HG02840 (cell line): ENCODE data around the gene FXYD1.

Experiments used
- ATAC-seq: cut with Tn5 transposase; IDR thresholded peaks from one replicate; pipeline ENCODE4 v1.9.1; 2021; ENCODE audit warnings: mild to moderate bottlenecking, moderate library complexity, moderate number of reproducible peaks; ENCODE audit not compliant: unreplicated experiment, low FRiP score

Gene FXYD1

DNA sequence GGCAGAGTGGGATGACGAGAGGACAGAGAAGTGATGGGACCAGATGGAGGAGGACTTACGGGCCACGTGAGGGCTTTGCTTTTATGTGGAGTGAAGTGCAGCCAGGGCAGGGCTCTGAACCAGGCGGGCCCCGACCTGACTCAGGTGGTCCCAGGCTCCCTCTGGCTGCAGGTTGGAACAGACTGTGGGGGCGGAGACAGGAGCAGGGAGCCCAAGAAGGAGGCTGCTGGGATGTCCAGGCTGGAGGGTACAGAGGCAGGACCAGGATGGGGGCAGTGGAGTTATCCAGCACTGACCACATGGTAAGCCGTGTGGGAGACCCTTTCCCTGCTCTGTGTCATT, 18.0 kb downstream of the FXYD1 start:
- ATAC-seq = no peak

- no peak for ATAC-seq
These were observed 18.8 kb downstream of the FXYD1 start for GRCh38 chr19:35157431-35157830.

DNA sequence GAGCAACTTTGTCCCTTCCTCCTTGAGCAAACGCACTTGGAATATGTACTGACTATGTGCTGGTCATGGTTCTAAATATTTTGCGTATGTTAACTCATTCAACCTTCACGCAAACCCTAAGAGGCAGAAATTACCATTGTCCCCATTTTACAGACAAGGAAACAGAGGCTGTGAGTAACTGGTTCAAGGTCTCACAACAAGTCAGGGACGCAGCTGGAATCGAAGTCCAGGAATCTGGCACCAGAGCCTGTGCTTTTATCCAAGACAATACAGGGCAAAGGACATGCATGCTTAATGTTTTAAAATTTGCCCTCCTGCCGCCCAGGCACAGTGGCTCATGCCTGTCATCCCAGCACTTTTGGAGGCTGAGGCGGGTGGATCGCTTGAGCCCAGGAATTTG, 21.0 kb downstream of the FXYD1 start:
- no peak for ATAC-seq

GRCh38 chr19:35160629-35161433, 22.2 kb downstream of the FXYD1 start:
- no peak for ATAC-seq

DNA sequence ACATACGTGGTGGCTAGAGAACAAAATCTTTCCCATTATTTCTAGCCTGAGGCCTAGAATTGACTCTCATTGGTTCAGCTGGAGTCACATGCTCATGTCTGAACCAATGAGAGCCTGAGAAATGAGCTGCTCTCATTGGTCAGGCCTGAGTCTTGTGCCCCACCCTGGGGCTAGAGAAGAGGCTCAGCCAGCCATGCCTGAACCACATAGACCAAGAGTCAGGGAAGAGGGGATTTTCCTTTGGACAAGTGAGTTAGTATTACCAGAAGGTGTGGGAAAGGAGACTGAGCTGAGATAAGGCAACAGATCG, 22.8 kb downstream of the FXYD1 start:
- ATAC-seq = no peak

DNA sequence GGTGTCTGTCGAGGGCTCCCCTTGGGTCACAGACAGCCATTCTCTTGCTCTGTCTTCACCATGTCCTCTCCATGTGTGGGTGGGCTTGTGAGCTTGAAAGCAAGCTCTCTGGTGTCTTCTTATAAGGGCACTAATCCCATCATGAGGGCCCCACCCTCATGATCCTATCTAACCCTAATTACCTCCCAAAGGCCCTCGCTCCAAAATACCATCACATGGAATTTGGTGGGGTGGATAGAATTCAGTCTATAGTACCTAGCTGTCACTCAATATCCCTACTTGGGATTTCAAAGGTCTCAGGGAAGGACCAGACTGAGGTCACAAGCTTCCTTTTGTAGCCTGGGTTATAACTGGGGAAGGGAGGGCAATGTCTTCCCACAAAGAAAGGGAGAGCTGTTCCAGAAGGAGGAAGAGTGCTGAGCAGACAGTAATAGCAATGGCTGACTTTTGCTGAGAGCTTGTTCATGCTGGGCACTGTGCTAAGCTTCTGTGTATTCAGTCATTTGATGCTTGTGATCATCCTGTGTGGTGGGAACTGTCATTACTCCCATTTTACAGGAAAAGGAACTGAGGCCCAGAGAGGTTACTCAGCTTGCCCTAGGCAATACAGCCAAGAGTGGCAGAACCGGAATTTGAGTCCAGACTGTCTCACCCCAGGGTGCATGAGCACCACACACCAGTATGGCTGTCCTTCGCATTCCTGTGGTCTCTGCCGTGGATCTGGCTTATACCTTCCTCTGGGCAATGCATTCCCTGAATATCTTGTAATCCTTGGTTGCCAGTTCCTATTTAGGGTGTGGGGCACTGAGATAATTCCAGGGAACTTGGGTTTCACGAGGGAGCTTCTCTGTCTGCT, 24.1 kb downstream of the FXYD1 start:
- no peak for ATAC-seq

DNA sequence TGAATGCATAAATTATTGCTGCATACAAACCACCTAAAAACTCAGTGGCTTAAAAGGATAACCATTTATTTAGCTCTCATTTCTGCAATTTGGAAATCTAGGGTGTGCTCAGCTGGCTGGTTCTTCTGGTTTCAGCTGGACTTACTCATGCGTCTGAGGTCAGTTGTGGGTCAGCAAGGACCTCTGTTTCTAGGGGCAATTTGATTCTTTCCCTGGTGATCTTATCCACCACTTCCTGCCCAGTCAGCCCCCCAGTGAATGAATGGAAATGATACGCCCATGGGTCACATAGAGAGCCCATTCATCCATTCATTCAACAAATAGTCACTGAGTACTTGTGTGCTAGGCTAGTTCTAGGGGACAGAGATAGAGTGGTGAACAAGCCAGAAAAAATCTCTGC, 25.8 kb downstream of the FXYD1 start:
- no peak for ATAC-seq

GRCh38 chr19:35165200-35166058, 26.8 kb downstream of the FXYD1 start:
- ATAC-seq = no peak

DNA sequence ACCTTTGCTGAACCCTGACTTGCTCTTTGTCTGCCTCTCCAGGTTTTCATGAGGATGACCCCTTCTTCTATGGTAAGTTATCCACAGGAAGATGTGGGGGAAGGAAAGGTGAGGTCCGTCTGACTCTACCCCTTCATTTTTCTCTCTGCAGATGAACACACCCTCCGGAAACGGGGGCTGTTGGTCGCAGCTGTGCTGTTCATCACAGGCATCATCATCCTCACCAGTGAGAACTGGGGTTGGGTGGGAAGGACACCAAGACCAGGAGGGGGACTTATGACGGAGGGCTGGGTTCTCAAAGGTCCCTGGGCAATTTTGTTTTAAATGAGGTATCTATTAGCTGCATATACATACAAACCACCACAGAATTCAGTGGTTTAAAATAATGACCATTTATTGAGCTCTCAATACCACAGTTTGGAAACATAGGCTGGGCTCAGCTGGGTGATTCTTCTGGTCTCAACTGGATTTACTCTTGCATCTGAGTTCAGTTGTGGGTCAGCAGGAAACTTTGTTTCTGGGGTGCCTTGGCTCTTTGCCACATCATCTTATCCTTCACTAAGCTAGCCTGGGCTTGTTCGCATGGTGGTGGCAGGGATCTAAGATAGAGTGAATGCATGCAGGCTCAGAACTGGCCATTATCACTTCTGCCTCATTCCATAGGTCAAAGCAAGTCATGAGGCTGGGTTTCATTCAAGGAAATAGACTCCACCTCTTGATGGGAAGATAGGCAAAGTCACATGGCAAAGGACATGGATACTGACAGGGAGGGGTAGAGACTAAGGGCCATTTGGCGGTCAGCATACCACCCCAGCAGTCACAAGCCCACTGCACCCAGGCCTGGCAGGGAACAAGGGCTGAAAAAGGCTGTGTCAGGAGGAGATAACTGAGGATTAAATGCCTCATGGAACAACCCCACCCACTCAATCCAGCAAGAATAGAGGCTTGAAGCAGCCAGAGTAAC, 27.8 kb downstream of the FXYD1 start:
- ATAC-seq = no peak

DNA sequence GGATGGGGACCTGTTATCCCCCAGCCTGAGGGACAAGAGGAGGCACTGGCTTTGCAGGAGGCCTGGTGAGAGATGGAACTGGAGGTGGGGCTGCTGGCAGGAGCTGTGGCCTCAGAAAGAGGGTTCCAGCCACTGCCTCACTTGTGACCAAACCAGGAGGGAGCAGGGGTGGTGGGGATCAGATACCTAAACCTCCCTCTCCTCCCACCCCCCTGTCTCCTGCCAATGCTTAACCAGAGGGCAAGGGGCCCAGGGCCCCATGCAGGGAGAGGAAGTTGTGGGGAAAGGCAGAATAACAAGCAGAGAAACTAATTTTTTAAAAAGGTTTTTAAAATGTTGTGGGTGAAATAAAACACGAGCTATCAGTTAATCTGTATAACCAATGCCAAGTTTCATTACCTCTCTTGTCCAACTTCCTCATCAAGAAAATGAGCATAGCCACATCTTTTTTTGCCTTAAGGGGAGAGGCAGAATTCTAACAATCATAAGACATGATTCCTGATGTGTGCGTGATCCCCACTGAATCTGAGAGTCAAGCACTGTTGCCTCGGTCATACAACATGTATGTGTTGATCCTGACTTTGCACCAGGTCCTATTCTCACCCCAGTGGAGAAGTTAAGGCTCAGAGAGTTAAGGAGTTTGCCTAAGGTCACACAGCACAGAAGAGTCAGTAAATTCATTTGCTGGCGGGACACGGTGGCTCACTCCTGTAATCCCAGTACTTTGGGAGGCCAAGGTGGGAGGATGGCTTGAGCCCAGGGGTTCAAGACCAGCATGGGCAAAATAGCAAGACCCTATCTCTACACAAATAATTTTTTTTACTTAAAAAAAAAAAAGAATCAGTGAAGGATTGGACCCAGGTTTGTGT, 28.9 kb downstream of the FXYD1 start:
- ATAC-seq = no peak

- no peak for ATAC-seq
These were observed 29.6 kb downstream of the FXYD1 start for GRCh38 chr19:35168196-35168595.

DNA sequence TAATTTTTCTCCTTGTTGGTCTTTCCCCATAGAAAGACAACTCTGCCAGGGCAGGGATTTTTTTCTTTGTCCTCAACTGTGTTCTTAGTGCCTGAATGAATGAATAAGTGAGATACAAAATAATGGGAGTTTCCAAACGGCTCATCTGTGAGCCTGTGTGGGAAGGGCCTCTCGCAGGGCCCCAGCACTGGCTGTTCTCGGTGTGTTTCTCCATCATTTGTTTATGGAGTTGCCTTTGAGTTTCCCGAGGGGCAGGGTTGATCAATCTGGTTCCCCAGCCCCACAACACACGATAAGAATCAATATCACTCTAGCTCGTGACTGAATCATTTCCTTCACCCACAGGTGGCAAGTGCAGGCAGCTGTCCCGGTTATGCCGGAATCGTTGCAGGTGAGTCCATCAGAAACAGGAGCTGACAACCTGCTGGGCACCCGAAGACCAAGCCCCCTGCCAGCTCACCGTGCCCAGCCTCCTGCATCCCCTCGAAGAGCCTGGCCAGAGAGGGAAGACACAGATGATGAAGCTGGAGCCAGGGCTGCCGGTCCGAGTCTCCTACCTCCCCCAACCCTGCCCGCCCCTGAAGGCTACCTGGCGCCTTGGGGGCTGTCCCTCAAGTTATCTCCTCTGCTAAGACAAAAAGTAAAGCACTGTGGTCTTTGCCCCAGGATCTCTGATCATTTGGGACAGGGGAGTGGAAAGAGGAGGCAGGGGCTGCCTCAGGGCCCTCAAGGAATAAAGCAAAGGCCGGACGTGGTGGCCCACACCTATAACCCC, 30.8 kb downstream of the FXYD1 start:
- no peak for ATAC-seq

GRCh38 chr19:35170359-35171061, 31.9 kb downstream of the FXYD1 start:
- ATAC-seq = no peak

DNA sequence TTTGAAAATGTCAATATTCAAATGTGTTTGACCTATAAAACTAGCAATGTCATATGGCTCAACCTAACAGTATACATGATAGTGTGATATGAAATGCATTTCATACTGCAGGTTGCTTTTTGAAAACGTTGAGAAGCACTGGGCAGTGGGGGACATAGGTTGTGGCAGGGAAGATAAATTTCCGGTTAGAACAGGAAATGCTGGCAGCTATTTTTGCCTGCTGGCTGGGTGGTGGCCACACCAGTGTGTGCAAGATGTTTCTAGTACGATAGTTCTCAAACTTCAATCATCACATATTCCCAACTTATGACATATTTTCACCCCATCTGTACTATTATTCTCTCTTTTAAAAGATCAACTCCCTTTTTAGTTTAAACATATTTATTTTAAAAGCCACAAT, 33.1 kb downstream of the FXYD1 start:
- ATAC-seq = no peak

GRCh38 chr19:35174226-35174625, 35.6 kb downstream of the FXYD1 start:
- ATAC-seq = no peak

GRCh38 chr19:35176181-35176570, 37.6 kb downstream of the FXYD1 start:
- ATAC-seq = no peak

- ATAC-seq = no peak
These were observed 39.0 kb downstream of the FXYD1 start for GRCh38 chr19:35177377-35178274.
